ENCODE data around the gene SEPTIN5.
"Not testable (repeated sequence)": the region's sequence is repeated elsewhere in the genome, so short reads cannot be mapped to it uniquely, and the experiment has no call there.

The SEPTIN5 gene

GRCh38 chr22:19721330-19722177 is 7.3 kb downstream of the SEPTIN5 start:
- no peak for DNase-seq

- DNase-seq = no peak
These were observed 8.1 kb downstream of the SEPTIN5 start for GRCh38 chr22:19722178-19722981.

GRCh38 chr22:19722982-19723231 is 8.6 kb downstream of the SEPTIN5 start:
- DNase-seq = no peak

- DNase-seq = no peak
These were observed 9.1 kb downstream of the SEPTIN5 start, which contains the start of gene GP1BB for GRCh38 chr22:19723232-19723982. GP1BB (plus strand) TSS chr22:19723539; CDS start chr22:19723570, 31 bp downstream.

GRCh38 chr22:19723983-19724827 is 9.9 kb downstream of the SEPTIN5 start:
- no peak for DNase-seq

GRCh38 chr22:19724927-19725661 is 10.8 kb downstream of the SEPTIN5 start:
- no peak for DNase-seq

GRCh38 chr22:19726064-19726788 is 11.9 kb downstream of the SEPTIN5 start:
- DNase-seq = not testable (repeated sequence)

GRCh38 chr22:19727310-19728150 is 13.2 kb downstream of the SEPTIN5 start:
- no peak for DNase-seq

- no peak for DNase-seq
These were observed 14.0 kb downstream of the SEPTIN5 start for GRCh38 chr22:19728271-19728670.

- DNase-seq = no peak
These were observed 14.5 kb downstream of the SEPTIN5 start for GRCh38 chr22:19728836-19729235.

- no peak for DNase-seq
These were observed 15.2 kb downstream of the SEPTIN5 start for GRCh38 chr22:19729507-19729906.

GRCh38 chr22:19730198-19730597 is 15.9 kb downstream of the SEPTIN5 start:
- DNase-seq = no peak

GRCh38 chr22:19730655-19731360 is 16.5 kb downstream of the SEPTIN5 start:
- peak; percentile 87 for DNase-seq

- DNase-seq = no peak
These were observed 17.2 kb downstream of the SEPTIN5 start for GRCh38 chr22:19731361-19732135.

- no peak for DNase-seq
These were observed 18.3 kb downstream of the SEPTIN5 start for GRCh38 chr22:19732403-19733113.

- DNase-seq = no peak
These were observed 19.5 kb downstream of the SEPTIN5 start for GRCh38 chr22:19733755-19734154.

- DNase-seq = no peak
These were observed 19.9 kb downstream of the SEPTIN5 start for GRCh38 chr22:19734163-19734562.
